ENCODE measurements around the gene CYTH4.
"Not testable (repeated sequence)": the region's sequence is repeated elsewhere in the genome, so short reads cannot be mapped to it uniquely, and the experiment has no call there.

Gene CYTH4

GRCh38 chr22:37320726-37321677 lies 38.7 kb downstream of the CYTH4 start:
- TF ChIP-seq GATA1 (IDR thresholded peaks at IDR 0.05; ENCODE audit: low read depth, low read length), result no peak
- TF ChIP-seq POLR2A (IDR thresholded peaks at IDR 0.05; ENCODE audit: low read length), result no peak
- no peak for DNase-seq

GRCh38 chr22:37324340-37325038 lies 42.2 kb downstream of the CYTH4 start:
- DNase-seq, result no peak
- TF ChIP-seq POLR2A (IDR thresholded peaks at IDR 0.05; ENCODE audit: low read length), result no peak

GRCh38 chr22:37325039-37325395 lies 42.7 kb downstream of the CYTH4 start:
- TF ChIP-seq GATA1 (IDR thresholded peaks at IDR 0.05; ENCODE audit: low read depth, low read length) (no peak), POLR2A (IDR thresholded peaks at IDR 0.05; ENCODE audit: low read length) (no peak)
- no peak for DNase-seq

- TF ChIP-seq GATA1 (IDR thresholded peaks at IDR 0.05; ENCODE audit: low read depth, low read length), result no peak
- TF ChIP-seq POLR2A (IDR thresholded peaks at IDR 0.05; ENCODE audit: low read length), result no peak
- no peak for DNase-seq
Measured at GRCh38 chr22:37326726-37327125, 44.4 kb downstream of the CYTH4 start.

GRCh38 chr22:37328017-37328416 lies 45.7 kb downstream of the CYTH4 start:
- TF ChIP-seq GATA1 (IDR thresholded peaks at IDR 0.05; ENCODE audit: low read depth, low read length) (no peak), POLR2A (IDR thresholded peaks at IDR 0.05; ENCODE audit: low read length) (no peak)
- no peak for DNase-seq

GRCh38 chr22:37328538-37329237 lies 46.4 kb downstream of the CYTH4 start:
- not testable (repeated sequence) for DNase-seq

GRCh38 chr22:37329238-37330140 lies 47.2 kb downstream of the CYTH4 start:
- no peak for DNase-seq
- TF ChIP-seq GATA1 (IDR thresholded peaks at IDR 0.05; ENCODE audit: low read depth, low read length) (no peak), POLR2A (IDR thresholded peaks at IDR 0.05; ENCODE audit: low read length) (no peak)

- DNase-seq, result peak; percentile 66 to 72
- TF ChIP-seq POLR2A (IDR thresholded peaks at IDR 0.05; ENCODE audit: low read length) (no peak), GATA1 (IDR thresholded peaks at IDR 0.05; ENCODE audit: low read depth, low read length) (no peak)
Measured at GRCh38 chr22:37330200-37331033, 48.1 kb downstream of the CYTH4 start.

GRCh38 chr22:37331034-37331428 lies 48.7 kb downstream of the CYTH4 start:
- no peak for TF ChIP-seq POLR2A (IDR thresholded peaks at IDR 0.05; ENCODE audit: low read length)
- no peak for TF ChIP-seq GATA1 (IDR thresholded peaks at IDR 0.05; ENCODE audit: low read depth, low read length)
- no peak for DNase-seq

- TF ChIP-seq POLR2A (IDR thresholded peaks at IDR 0.05; ENCODE audit: low read length) (no peak), GATA1 (IDR thresholded peaks at IDR 0.05; ENCODE audit: low read depth, low read length) (no peak)
- DNase-seq, result no peak
Measured at GRCh38 chr22:37331856-37332536, 49.7 kb downstream of the CYTH4 start.

- TF ChIP-seq GATA1 (IDR thresholded peaks at IDR 0.05; ENCODE audit: low read depth, low read length), result no peak
- DNase-seq, result no peak
Measured at GRCh38 chr22:37333724-37334460, 51.6 kb downstream of the CYTH4 start.

- TF ChIP-seq POLR2A (IDR thresholded peaks at IDR 0.05; ENCODE audit: low read length) (no peak), GATA1 (IDR thresholded peaks at IDR 0.05; ENCODE audit: low read depth, low read length) (no peak)
- DNase-seq, result no peak
Measured at GRCh38 chr22:37334461-37334858, 52.2 kb downstream of the CYTH4 start.

All from erythroblast (primary cell).